ENCODE measurements around the gene SLC25A25. TPM values are rescaled to one million over a fixed set of nuclear protein-coding genes. Genes with fewer than 3 reads are reported as not detected.
"Not testable (repeated sequence)": the region's sequence is repeated elsewhere in the genome, so short reads cannot be mapped to it uniquely, and the experiment has no call there.

The SLC25A25 gene
- total RNA-seq, 1 donor from 2014 or later = 64.7 TPM

GRCh38 chr9:128127990-128128835 lies 60.2 kb downstream of the SLC25A25 start:
- peak; percentile 90 for DNase-seq

- no peak for DNase-seq
These were observed 61.0 kb downstream of the SLC25A25 start for GRCh38 chr9:128128836-128129590.

GRCh38 chr9:128129976-128130590 lies 62.1 kb downstream of the SLC25A25 start:
- not testable (repeated sequence) for DNase-seq

- not testable (repeated sequence) for DNase-seq
These were observed 62.6 kb downstream of the SLC25A25 start for GRCh38 chr9:128130651-128131050.

- DNase-seq = not testable (repeated sequence)
These were observed 63.3 kb downstream of the SLC25A25 start for GRCh38 chr9:128131346-128131745.

GRCh38 chr9:128132139-128132538 lies 64.1 kb downstream of the SLC25A25 start:
- DNase-seq = not testable (repeated sequence)

GRCh38 chr9:128135561-128135960 lies 67.5 kb downstream of the SLC25A25 start:
- not testable (repeated sequence) for DNase-seq

- DNase-seq = no peak
These were observed 69.1 kb downstream of the SLC25A25 start for GRCh38 chr9:128136816-128137793.

- DNase-seq = no peak
These were observed 70.0 kb downstream of the SLC25A25 start for GRCh38 chr9:128138001-128138400.

- no peak for DNase-seq
These were observed 71.6 kb downstream of the SLC25A25 start for GRCh38 chr9:128139621-128140020.

- no peak for DNase-seq
These were observed 73.6 kb downstream of the SLC25A25 start for GRCh38 chr9:128141604-128142003.

GRCh38 chr9:128142061-128142460 lies 74.0 kb downstream of the SLC25A25 start:
- no peak for DNase-seq

GRCh38 chr9:128142596-128142995 lies 74.6 kb downstream of the SLC25A25 start:
- DNase-seq = no peak

GRCh38 chr9:128143525-128144238 lies 75.7 kb downstream of the SLC25A25 start:
- no peak for DNase-seq

GRCh38 chr9:128144239-128145181 lies 76.5 kb downstream of the SLC25A25 start:
- DNase-seq = no peak

GRCh38 chr9:128145536-128145935 lies 77.5 kb downstream of the SLC25A25 start:
- DNase-seq = no peak

GRCh38 chr9:128145951-128146351 lies 77.9 kb downstream of the SLC25A25 start:
- no peak for DNase-seq

- no peak for DNase-seq
These were observed 78.6 kb downstream of the SLC25A25 start for GRCh38 chr9:128146591-128147120.

- no peak for DNase-seq
These were observed 80.5 kb downstream of the SLC25A25 start for GRCh38 chr9:128148509-128149000.

All from dermis blood vessel endothelial cell (primary cell).